ENCODE results near the gene FASN.
"Not testable (repeated sequence)": the region's sequence is repeated elsewhere in the genome, so short reads cannot be mapped to it uniquely, and the experiment has no call there.

The FASN gene

GRCh38 chr17:82043507-82043906 lies 54.5 kb downstream of the FASN start:
- no peak for DNase-seq (ENCODE audit: low spot score)

GRCh38 chr17:82042649-82043048 lies 55.4 kb downstream of the FASN start:
- no peak for DNase-seq (ENCODE audit: low spot score)

GRCh38 chr17:82041144-82041814 lies 56.8 kb downstream of the FASN start:
- DNase-seq (ENCODE audit: low spot score), result no peak

- no peak for DNase-seq (ENCODE audit: low spot score)
Observed at GRCh38 chr17:82039695-82040299, 58.2 kb downstream of the FASN start.

GRCh38 chr17:82038796-82039409 lies 59.1 kb downstream of the FASN start:
- not testable (repeated sequence) for DNase-seq (ENCODE audit: low spot score)

- DNase-seq (ENCODE audit: low spot score), result no peak
Observed at GRCh38 chr17:82037889-82038195, 60.2 kb downstream of the FASN start.

- peak; percentile 96 for DNase-seq (ENCODE audit: low spot score)
Observed at GRCh38 chr17:82037092-82037888, 60.7 kb downstream of the FASN start, which contains the start of gene DCXR. TSS of gene DCXR (minus strand) at chr17:82037697. CDS start at chr17:82037682, 15 bp downstream.

- DNase-seq (ENCODE audit: low spot score), result no peak
Observed at GRCh38 chr17:82036634-82037091, 61.4 kb downstream of the FASN start.

GRCh38 chr17:82035956-82036633 lies 61.9 kb downstream of the FASN start:
- no peak for DNase-seq (ENCODE audit: low spot score)

- DNase-seq (ENCODE audit: low spot score), result no peak
Observed at GRCh38 chr17:82035488-82035887, 62.5 kb downstream of the FASN start.

- no peak for DNase-seq (ENCODE audit: low spot score)
Observed at GRCh38 chr17:82034371-82035011, 63.5 kb downstream of the FASN start.

GRCh38 chr17:82033359-82034085 lies 64.5 kb downstream of the FASN start:
- no peak for DNase-seq (ENCODE audit: low spot score)

- no peak for DNase-seq (ENCODE audit: low spot score)
Observed at GRCh38 chr17:82031885-82032627, 66.0 kb downstream of the FASN start.

- DNase-seq (ENCODE audit: low spot score), result no peak
Observed at GRCh38 chr17:82031303-82031884, 66.6 kb downstream of the FASN start, which contains the start of gene RAC3. TSS of gene RAC3 (plus strand) at chr17:82031678. CDS start at chr17:82031762, 84 bp downstream.

GRCh38 chr17:82030470-82031302 lies 67.3 kb downstream of the FASN start:
- peak; percentile 90 for DNase-seq (ENCODE audit: low spot score)

- DNase-seq (ENCODE audit: low spot score), result no peak
Observed at GRCh38 chr17:82029990-82030469, 68.0 kb downstream of the FASN start.

GRCh38 chr17:82029391-82029790 lies 68.6 kb downstream of the FASN start:
- DNase-seq (ENCODE audit: low spot score), result no peak

GRCh38 chr17:82028966-82029365 lies 69.1 kb downstream of the FASN start:
- DNase-seq (ENCODE audit: low spot score), result no peak

All from left forelimb (tissue), 1 donor.